HG02610 (cell line): ENCODE results near the gene INTU.

Experiments used
- ATAC-seq: cut with Tn5 transposase; IDR thresholded peaks from one replicate; pipeline ENCODE4 v1.9.1; 2021; ENCODE audit warnings: mild to moderate bottlenecking, moderate library complexity; ENCODE audit not compliant: unreplicated experiment

The INTU gene

GRCh38 chr4:127737295-127737694, 104.5 kb downstream of the INTU start:
- ATAC-seq: no peak

GRCh38 chr4:127741247-127741646, 108.5 kb downstream of the INTU start:
- ATAC-seq: no peak

- ATAC-seq: no peak
Observed at GRCh38 chr4:127747883-127748282, 115.1 kb downstream of the INTU start.

- no peak for ATAC-seq
Observed at GRCh38 chr4:127748957-127749356, 116.2 kb downstream of the INTU start.

GRCh38 chr4:127756906-127757305, 124.1 kb downstream of the INTU start:
- no peak for ATAC-seq

GRCh38 chr4:127759228-127759820, 126.6 kb downstream of the INTU start:
- ATAC-seq: no peak

- no peak for ATAC-seq
Observed at GRCh38 chr4:127759893-127760292, 127.1 kb downstream of the INTU start.

- no peak for ATAC-seq
Observed at GRCh38 chr4:127771535-127772275, 138.9 kb downstream of the INTU start.

GRCh38 chr4:127772769-127773671, 140.3 kb downstream of the INTU start:
- no peak for ATAC-seq

GRCh38 chr4:127775843-127776242, 143.1 kb downstream of the INTU start:
- ATAC-seq: peak; percentile 38
